Stimulated activated CD4-positive, alpha-beta T cell treated with anti-CD3 and anti-CD28 coated beads, Interleukin-15, amount 100 ng/mL, for 48 hours (primary cell): ENCODE results near the gene CDKN2AIPNL.
"Not testable (repeated sequence)": the region's sequence is repeated elsewhere in the genome, so short reads cannot be mapped to it uniquely, and the experiment has no call there.

Experiments
- DNase-seq, 2 donors: peaks; one replicate each; pipeline ENCODE4 v3.0.0-alpha.2; 2020; ENCODE audit warnings: low read depth in 2 of 2

CDKN2AIPNL gene

GRCh38 chr5:134398609-134399155 lies 13.0 kb downstream of the CDKN2AIPNL start:
- DNase-seq = no peak

DNA sequence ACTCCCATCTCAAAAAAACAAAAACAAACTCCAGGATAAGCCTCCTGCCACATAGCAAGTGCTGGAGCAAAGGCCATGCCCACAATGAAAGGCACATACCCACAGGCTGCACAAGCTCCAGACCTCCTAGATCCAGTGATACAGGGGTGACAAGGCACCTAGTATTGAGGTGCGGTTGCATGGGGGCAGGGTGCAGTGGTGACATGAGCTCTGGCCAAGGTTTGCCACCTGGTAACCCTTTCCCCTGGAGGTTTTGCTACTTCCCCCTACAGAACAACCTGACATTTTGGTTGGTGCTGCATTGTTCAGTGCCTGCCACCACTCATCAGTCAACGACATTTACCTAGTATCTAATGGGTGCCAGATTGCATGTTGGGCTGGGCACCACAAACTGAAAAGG lies 14.5 kb downstream of the CDKN2AIPNL start:
- DNase-seq = no peak

DNA sequence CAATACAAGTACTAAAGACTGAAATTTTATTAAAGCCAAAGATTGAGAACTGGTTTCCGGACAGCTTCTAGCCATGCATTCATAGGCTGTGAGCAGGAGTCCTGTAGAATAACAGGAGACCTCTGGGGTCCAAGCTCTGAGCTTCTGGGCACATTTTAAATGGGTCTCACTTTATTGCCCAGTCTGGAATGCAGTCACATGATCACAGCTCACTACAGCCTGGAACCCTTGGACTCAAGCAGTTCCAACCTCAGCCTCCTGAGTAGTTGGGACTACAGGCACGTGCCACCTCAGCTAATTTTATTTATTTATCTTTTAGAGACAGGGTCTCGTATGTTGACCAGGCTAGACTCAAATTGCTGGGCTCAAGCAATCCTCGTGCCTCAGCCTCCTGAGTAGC lies 15.4 kb downstream of the CDKN2AIPNL start:
- no peak for DNase-seq

- DNase-seq = no peak
Observed at GRCh38 chr5:134394932-134395331, 16.7 kb downstream of the CDKN2AIPNL start.

DNA sequence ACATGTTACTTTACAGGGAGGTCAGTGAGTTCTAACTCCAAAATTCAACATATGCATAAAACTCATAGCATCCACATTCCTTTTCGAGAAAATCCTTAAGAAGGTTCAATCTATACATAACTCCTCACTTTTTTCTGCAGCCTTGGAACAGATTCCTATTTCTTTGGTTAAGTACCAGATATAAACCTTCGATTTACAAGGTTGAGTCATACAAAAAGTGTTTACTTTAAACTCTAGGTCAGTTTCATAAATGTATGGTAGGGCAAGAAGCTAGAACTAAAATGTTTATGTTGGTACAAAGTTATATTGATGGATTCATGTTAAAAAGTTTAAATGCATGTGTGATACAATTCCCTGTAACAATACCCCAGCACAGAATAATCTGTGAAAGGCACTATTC lies 19.4 kb downstream of the CDKN2AIPNL start:
- no peak for DNase-seq

GRCh38 chr5:134387443-134387842 lies 24.2 kb downstream of the CDKN2AIPNL start:
- DNase-seq = no peak

DNA sequence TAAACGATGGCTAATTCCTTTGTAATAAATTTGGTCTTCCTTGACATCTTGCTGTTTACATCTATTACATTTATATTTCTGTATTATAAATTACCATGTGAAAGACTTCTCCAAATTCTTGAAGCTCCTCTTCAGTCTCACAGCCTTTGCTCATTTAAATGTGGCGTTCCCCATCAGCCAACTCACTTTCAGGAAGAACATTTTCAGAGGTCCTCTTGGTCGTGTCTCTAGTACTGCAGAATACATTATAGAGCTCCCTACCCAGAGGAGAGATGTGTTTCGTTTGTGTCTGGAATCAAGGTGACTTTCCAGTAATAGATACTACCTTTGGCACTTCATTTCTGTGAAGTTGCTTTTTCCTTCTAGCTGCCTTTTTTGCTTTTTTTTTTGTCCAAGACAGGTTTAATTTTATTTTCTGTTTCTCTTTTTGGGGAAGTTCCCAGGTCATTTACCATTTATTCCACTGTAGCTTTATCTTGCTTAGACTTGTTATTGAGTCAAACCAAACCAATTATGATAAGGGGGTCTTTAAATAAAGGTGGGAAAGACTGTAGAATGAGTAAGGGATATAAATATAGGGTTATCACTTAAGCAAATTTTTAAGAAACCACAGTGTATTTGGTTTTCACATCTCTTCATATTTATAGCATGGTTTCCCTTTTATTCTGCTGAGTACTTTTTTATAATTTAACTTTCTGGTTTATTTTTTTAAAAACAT lies 27.5 kb downstream of the CDKN2AIPNL start:
- no peak for DNase-seq

GRCh38 chr5:134382204-134382603 lies 29.5 kb downstream of the CDKN2AIPNL start:
- not testable (repeated sequence) for DNase-seq

GRCh38 chr5:134380346-134380745 lies 31.3 kb downstream of the CDKN2AIPNL start:
- no peak for DNase-seq

DNA sequence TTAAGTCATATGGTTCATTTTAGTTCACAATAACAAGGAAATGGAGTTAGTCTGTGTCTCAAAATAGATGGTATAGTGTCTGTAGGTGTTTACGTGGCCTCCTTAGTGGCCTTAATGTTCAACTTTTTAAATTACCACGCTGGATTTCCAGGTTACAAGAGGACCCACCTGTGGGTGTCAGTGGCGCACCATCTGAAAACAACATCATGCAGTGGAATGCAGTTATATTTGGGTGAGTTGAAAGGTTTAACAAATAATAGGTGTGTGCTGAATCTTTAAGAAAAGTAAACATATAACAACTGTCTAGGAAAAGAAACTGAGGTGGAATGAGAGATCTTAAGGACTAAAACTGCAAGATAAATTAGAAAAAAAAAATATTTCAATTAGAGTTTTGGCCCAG lies 37.4 kb downstream of the CDKN2AIPNL start:
- no peak for DNase-seq

DNA sequence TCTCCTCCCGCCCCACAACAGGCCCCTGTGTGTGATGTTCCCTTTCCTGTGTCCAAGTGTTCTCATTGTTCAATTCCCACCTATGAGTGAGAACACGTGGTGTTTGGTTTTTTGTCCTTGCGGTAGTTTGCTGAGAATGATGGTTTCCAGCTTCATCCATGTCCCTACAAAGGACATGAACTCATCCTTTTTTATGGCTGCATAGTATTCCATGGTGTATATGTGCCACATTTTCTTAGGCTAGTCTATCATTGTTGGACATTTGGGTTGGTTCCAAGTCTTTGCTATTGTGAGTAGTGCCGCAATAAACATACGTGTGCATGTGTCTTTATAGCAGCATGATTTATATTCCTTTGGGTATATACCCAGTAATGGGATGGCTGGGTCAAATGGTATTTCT lies 38.0 kb downstream of the CDKN2AIPNL start:
- DNase-seq = not testable (repeated sequence)

DNA sequence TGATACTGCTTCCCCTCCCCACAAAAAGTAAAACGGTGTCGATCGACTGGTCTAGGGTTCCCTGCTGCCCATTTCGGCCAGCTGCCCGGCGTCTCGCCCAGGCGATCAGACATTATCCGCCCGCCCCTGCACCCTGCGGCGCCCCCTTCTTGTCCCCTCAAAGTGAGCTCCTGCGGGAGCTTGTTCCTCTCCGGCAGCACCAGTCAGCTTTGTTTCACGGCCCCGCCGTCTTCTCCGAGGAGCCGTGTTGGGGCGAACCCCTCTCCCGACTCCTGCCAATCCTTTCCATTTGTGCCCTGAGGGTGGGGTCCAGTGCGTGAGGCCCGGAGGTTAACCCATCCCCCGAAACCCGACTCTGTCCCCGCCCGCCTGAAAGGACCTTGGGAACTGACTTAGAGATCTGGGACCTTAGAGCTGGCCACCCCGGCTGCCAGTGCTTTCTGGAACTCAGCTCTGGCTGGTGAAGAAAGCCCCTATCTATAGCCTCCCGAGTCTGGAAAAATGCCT lies 39.8 kb downstream of the CDKN2AIPNL start:
- DNase-seq = peak in 1 of 2 donors; percentile 18

DNA sequence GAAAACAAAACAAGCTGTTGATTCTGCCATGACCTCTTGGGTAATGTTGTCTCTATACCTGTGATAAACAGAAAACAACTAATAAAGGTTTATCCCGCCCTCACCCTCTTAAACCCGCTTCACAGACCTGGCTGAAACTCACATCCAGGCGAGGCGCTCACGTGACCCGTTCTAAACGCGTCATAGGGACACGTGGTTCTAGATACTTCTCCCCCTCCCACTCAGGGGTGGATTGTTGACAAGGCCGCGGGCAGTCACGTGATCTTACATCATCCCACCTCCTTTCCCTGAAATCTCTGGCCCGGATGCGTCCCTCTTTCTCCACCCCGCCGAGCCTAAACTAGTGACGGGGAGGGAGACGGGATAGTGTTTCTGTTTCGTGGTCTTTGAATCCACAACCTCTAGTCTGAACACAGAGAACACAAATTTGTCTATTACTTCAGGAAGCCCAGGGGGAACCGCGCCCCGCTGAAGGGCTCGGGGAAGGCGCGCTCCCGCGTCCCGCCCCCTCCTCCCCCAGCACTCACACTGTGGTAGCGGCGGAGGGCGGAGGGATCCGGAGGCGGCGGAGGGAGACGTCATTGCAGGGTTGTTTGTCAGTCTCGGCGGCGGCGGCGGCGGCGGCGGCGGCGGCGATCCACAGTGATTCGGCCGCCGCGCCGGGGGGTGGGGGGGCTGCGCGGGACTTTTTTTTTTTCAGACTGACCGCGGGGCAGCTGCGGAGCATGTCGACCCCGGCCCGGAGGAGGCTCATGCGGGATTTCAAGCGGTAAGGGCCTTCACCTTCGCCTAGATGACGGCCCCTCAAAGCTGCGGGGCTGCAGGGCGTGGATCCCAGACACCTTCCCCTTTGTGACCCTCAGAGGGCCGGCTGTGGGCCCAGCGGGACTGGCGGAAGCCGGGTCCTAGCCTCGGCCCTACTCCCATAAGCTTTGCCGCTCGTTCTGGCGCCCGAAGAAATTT lies 40.5 kb downstream of the CDKN2AIPNL start, which contains the start of gene UBE2B:
Gene UBE2B (plus strand): TSS at position 699 of the 963 bp plus-strand sequence. CDS start 27 bp downstream, at position 726.
- peak; percentile 94 to 97 for DNase-seq

DNA sequence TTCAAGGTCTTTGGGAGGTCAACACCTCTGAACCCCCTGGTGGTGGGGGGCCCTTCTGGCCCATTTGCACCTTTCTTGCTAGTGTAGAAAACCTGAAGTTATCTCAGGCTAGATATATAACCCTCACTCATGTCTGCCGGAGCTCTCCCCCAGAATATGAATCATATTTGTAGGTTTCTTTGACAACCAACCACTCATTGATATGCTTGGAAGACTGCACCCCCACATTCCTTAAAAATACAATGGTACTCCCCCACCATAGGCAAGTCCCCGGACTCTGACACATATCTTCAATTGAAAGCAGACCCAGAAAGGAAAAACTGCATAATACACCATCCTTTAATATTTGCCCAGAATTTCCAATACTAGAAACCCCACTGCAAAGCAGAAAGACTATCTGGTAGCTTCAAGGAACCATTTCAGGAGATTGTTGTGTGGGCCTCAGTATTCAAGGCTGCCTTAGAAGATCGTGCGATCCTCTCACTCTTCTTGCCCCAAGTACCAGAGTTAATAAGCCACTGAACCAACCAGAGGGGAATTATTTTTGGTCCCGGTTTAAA lies 41.3 kb downstream of the CDKN2AIPNL start:
- no peak for DNase-seq

- DNase-seq = no peak
Observed at GRCh38 chr5:134365604-134366003, 46.1 kb downstream of the CDKN2AIPNL start.

DNA sequence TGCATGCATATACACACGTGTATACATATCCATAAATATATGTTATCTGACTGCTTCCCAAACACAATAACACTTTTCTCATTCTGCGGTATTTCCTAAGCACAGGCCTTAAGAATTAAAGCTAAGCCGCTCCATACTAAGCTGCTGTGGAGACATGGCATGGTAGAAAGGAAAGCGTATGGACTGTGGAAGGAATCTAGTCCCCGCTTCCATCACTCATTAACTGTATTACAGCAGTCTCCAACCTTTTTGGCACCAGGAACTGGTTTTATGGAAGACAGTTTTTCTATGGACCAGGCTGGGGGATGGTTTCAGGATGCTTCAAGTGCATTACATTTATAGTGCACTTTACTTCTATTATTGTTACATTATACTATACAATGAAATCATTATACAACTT lies 56.0 kb downstream of the CDKN2AIPNL start:
- DNase-seq = no peak
